GM12878 (cell line): ENCODE results near the gene TSC2. TPM values are rescaled to one million over a fixed set of nuclear protein-coding genes. Genes with fewer than 3 reads are reported as not detected.
"Not testable (repeated sequence)": the region's sequence is repeated elsewhere in the genome, so short reads cannot be mapped to it uniquely, and the experiment has no call there.

Source experiments
- ATAC-seq: fragments of 200-7000 bp; cut with Tn5 transposase; 3 replicates; pipeline ENCODE4 v1.9.1; 2020; ENCODE audit warnings: mild to moderate bottlenecking, moderate library complexity
- BruUV-seq: library from RNA; stranded (reverse); fragments of 400-500 nt; replicated peaks from 2 replicates; lab custom pipeline; 2021; lab: Mats Ljungman, UMichigan
- CTCF ChIA-PET: fragments of 300-600 bp; sonication (Branson Sonifier 250); formaldehyde crosslinking; extraction: SDS; loops from one replicate; lab custom pipeline; 2021; ENCODE audit warnings: inconsistent platforms; lab: Yijun Ruan, JAX
- POLR2A ChIA-PET: fragments of 350-600 bp; formaldehyde crosslinking; extraction: SDS; loops from one replicate; lab custom pipeline; 2021; ENCODE audit warnings: inconsistent platforms; lab: Charles Lee
- RAD21 ChIA-PET: fragments of 300-600 bp; sonication (Branson Sonifier 250); formaldehyde crosslinking; loops from one replicate; lab custom pipeline; 2023; ENCODE audit warnings: antibody characterized with exemption; ENCODE audit not compliant: unreplicated experiment; lab: Charles Lee
- SMC1A ChIA-PET: fragments of 300-600 bp; sonication (Branson Sonifier 250); formaldehyde crosslinking; loops from one replicate; lab custom pipeline; 2023; ENCODE audit not compliant: unreplicated experiment, uncharacterized antibody; lab: Charles Lee
- DNase-seq: peaks from one replicate; pipeline ENCODE4 v3.0.0-alpha.2; 2011; ENCODE audit warnings: low read depth, low spot score
- FAIRE-seq: peaks from 3 replicates; lab custom pipeline; 2011; peaks lifted over from hg19 to GRCh38; lab: Jason Lieb, UNC
- H2AFZ ChIP-seq: 2 replicates; pipeline ENCODE4 v1.6.0; 2011; ENCODE audit warnings: low read depth, low read length, control low read depth; ENCODE audit not compliant: control insufficient read depth
- H3K27ac ChIP-seq: 2 replicates; pipeline ENCODE4 v1.5.1; 2011; ENCODE audit warnings: control low read depth; ENCODE audit not compliant: control insufficient read depth, insufficient read depth
- H3K27me3 ChIP-seq, 2 experiments: replicated peaks in 1 of 2; 2 replicates each; pipeline versions ENCODE4 v1.6.0 to v1.6.1; 2011; ENCODE audit warnings: low read length in 1 of 2; ENCODE audit not compliant: control insufficient read depth in 2 of 2, insufficient read depth in 2 of 2
- H3K36me3 ChIP-seq, 2 experiments: 2 replicates each; pipeline ENCODE4 v1.5.1; 2011; ENCODE audit warnings: low read length in 1 of 2; ENCODE audit not compliant: control insufficient read depth in 2 of 2, insufficient read depth in 2 of 2
- H3K4me1 ChIP-seq: 2 replicates; pipeline ENCODE4 v1.6.1; 2011; ENCODE audit warnings: mild to moderate bottlenecking, low read length, moderate library complexity, mixed read lengths; ENCODE audit not compliant: control insufficient read depth, insufficient read depth
- H3K4me2 ChIP-seq: 2 replicates; pipeline ENCODE4 v1.6.0; 2011; ENCODE audit warnings: control low read depth; ENCODE audit not compliant: control insufficient read depth, insufficient read depth
- H3K4me3 ChIP-seq: fragments of 200-600 bp; sonication (generic); 2 replicates; pipeline ENCODE4 v1.5.1; 2016
- H3K79me2 ChIP-seq: 2 replicates; pipeline ENCODE4 v1.6.0; 2011; ENCODE audit warnings: low read length; ENCODE audit not compliant: control insufficient read depth, insufficient read depth
- H3K9ac ChIP-seq: 2 replicates; pipeline ENCODE4 v1.8.0; 2011; ENCODE audit warnings: low read length, control low read depth, mixed read lengths; ENCODE audit not compliant: control insufficient read depth, insufficient read depth
- H3K9me3 ChIP-seq: replicated peaks from 3 replicates; pipeline ENCODE4 v1.5.1; 2011; ENCODE audit warnings: mild to moderate bottlenecking, low read length; ENCODE audit not compliant: control insufficient read depth, insufficient read depth
- H4K20me1 ChIP-seq: 2 replicates; pipeline ENCODE4 v1.6.0; 2011; ENCODE audit not compliant: control insufficient read depth, insufficient read depth
- WGBS: methylation state at CpG from one replicate; pipeline ENCODE4 v1.1.6; 2016; ENCODE audit warnings: low lambda C conversion rate; ENCODE audit not compliant: insufficient replicate concordance, insufficient coverage; ENCODE audit errors: missing lambda C conversion rate; 5-methylcytosine and 5-hydroxymethylcytosine counted together
- in situ Hi-C: fragments of 300-500 bp; cut with MboI; formaldehyde crosslinking; loops from 9 replicates; pipeline ENCODE4 v1.14.3; 2018; ENCODE audit warnings: mixed read lengths
- intact Hi-C: fragments of 100-400 bp; cut with micrococcal nuclease; formaldehyde crosslinking; loops from one replicate; pipeline ENCODE4 v1.14.2; 2022; ENCODE audit not compliant: unreplicated experiment
- polyA plus RNA-seq, 11 experiments: library from polyadenylated mRNA; depleted of rRNA in 4 of 11; unstranded in 6 of 11; stranded (reverse) in 5 of 11; fragments of >200 nt; fragmentation: Nextera tagmentation in 4 of 11; fragmentation: Illumina TruSeq in 1 of 11; extraction: Ambion mirVana in 4 of 11; extraction: Trizol in 1 of 11; gene quantifications; 1 replicate in 1 of 11; 2 replicates in 10 of 11; pipeline versions ENCODE4 v1.2.1 to v1.2.3, GENCODE V29; 2011 to 2016; ENCODE audit warnings: inconsistent platforms in 2 of 11, missing spikeins in 2 of 11, low read depth in 1 of 11
- total RNA-seq, 4 experiments: library from RNA; depleted of rRNA in 3 of 4; stranded (reverse); fragments of >200 nt in 3 of 4; fragmentation: Illumina TruSeq in 1 of 4; extraction: Trizol in 1 of 4; gene quantifications; 2 replicates each; pipeline versions ENCODE4 v1.2.1 to v1.2.3, GENCODE V29; 2013 to 2021

TSC2 gene
- total and polyA plus RNA-seq, 10 of the 15 experiments (the other 5 are each of a cell fraction or from before 2014, with no cell fraction given), result 1.6 to 77.0 (median 21.6) TPM

GRCh38 chr16:2126928-2127556 is 79.3 kb downstream of the TSC2 start:
- H3K27ac ChIP-seq, ATAC-seq, H3K79me2 ChIP-seq, H4K20me1 ChIP-seq, H3K4me1 ChIP-seq, SMC1A ChIA-PET, H3K4me2 ChIP-seq, POLR2A ChIA-PET, intact Hi-C loops, H2AFZ ChIP-seq, H3K27me3 ChIP-seq, H3K4me3 ChIP-seq, in situ Hi-C loops, H3K36me3 ChIP-seq, BruUV-seq, H3K9ac ChIP-seq, RAD21 ChIA-PET, CTCF ChIA-PET, FAIRE-seq, H3K9me3 ChIP-seq, DNase-seq: not testable (repeated sequence)
- 93% methylated on average over 31 of the region's 31 CpGs for WGBS

GRCh38 chr16:2127630-2128280 is 80.0 kb downstream of the TSC2 start:
- H3K79me2 ChIP-seq, H3K4me1 ChIP-seq, H4K20me1 ChIP-seq, H3K9me3 ChIP-seq, ATAC-seq, H3K27me3 ChIP-seq, DNase-seq, H3K9ac ChIP-seq, FAIRE-seq, H3K36me3 ChIP-seq, BruUV-seq, POLR2A ChIA-PET, SMC1A ChIA-PET, H3K4me3 ChIP-seq, in situ Hi-C loops, CTCF ChIA-PET, intact Hi-C loops, H3K27ac ChIP-seq, H2AFZ ChIP-seq, RAD21 ChIA-PET, H3K4me2 ChIP-seq: not testable (repeated sequence)
- 95% methylated on average over 3 of the region's 3 CpGs for WGBS

- FAIRE-seq, H2AFZ ChIP-seq, H3K4me2 ChIP-seq, H3K27me3 ChIP-seq, H3K4me1 ChIP-seq, H4K20me1 ChIP-seq, DNase-seq, H3K9me3 ChIP-seq, CTCF ChIA-PET, H3K9ac ChIP-seq, ATAC-seq, H3K36me3 ChIP-seq, in situ Hi-C loops, BruUV-seq, POLR2A ChIA-PET, intact Hi-C loops, H3K79me2 ChIP-seq, H3K4me3 ChIP-seq, RAD21 ChIA-PET, SMC1A ChIA-PET, H3K27ac ChIP-seq: not testable (repeated sequence)
- WGBS, result 62% methylated on average over 8 of the region's 11 CpGs
These were observed 81.5 kb downstream of the TSC2 start for GRCh38 chr16:2129251-2129650.

- H3K27me3 ChIP-seq, CTCF ChIA-PET, H4K20me1 ChIP-seq, DNase-seq, FAIRE-seq, H3K36me3 ChIP-seq, intact Hi-C loops, RAD21 ChIA-PET, H3K79me2 ChIP-seq, ATAC-seq, BruUV-seq, in situ Hi-C loops, H3K9me3 ChIP-seq, H3K4me1 ChIP-seq, H2AFZ ChIP-seq, H3K9ac ChIP-seq, H3K4me2 ChIP-seq, H3K4me3 ChIP-seq, POLR2A ChIA-PET, H3K27ac ChIP-seq, SMC1A ChIA-PET: not testable (repeated sequence)
- WGBS, result 94% methylated on average over 21 of the region's 22 CpGs
These were observed 82.2 kb downstream of the TSC2 start for GRCh38 chr16:2129890-2130447.
